Epithelial cell of alveolus of lung (primary cell): ENCODE data around the gene TTBK2. TPM values are rescaled to one million over a fixed set of nuclear protein-coding genes. Genes with fewer than 3 reads are reported as not detected.

Experiments
- total RNA-seq: library from RNA; depleted of rRNA; stranded (reverse); fragments of >200 nt; gene quantifications from 2 replicates; pipeline ENCODE4 v1.2.1, GENCODE V29; 2015

Gene TTBK2
- 7.1 and 10.9 TPM in 2 replicates for total RNA-seq

DNA sequence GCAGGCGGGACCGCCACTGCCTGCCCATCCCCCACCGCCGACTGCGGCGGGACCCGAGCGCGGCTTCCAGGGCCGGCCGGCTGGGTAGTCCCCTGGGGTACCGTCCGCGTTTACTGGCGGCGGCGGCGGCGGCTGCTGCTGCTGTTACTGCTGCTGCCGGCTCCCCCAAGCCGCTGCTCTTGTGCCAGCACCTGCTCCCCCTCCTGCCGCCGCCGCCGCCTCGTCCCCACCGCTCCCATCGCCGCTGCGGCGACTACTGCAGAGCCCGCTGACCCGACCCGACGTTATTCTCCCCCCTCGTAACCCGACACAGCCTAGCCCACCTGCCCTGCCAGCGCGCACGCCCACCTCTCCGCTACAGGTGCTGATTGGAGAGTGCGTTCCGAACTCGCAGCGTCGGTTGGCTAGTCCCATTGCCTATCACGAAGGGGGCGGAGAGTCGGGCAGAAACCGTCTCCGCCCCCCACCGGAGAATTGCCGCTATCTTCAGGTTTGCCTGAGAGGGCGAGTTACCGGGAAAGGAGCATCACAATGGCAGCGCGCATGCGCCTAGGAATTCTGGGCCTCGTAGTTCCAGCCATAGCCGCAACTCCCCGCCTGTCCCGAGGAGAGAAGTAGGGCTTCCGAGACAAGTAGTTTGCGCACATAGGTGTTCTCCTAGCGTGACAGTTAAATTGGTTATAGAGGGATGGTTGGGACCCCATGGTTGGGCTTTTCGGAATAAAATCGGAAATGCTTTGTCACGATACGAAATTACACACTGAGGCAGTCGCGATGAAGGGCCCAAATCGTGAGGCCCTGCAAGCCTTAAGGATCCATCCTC is at the start of gene TTBK2:
TSS of gene TTBK2 (minus strand) at position 260 of the 823 bp plus-strand sequence. CDS start 42,161 bp downstream, outside the sequence.

DNA sequence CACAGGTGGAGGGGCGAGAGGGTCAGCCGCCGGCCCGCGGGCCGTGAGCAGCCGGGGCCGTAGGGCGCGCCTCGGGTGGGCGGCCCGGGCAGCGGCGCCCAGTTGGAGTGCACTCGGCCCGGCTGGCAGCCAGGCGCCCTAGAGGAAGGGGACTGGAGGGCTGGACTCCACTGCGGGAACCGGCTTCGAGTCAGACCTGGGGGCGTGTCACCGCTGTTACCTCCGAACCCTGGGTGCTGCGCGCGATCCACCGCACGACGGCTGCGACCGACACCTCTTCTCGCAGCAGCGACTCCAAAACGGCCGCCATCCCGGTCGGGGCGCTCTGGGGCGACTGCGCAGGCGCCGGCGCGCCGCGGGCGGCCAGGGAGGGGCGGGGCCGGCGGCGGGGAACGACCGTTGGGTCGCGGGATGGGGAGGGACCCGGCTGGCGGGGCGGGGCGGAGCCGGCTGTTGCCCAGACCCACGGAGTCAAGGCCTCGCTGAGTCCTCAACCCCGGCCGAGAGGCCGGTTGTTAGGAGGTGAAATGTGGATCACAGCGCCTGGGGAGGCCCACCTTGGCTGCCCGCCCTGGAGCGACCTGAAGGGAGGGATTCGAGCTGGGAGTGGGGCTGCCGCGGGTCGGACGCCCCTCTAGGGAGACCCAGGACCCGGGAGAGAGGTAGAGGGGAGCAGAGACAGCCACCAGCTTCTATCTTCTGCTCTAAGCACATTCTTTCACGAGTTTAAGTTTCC is 183.6 kb downstream of the TTBK2 start, which contains the start of gene CDAN1:
TSS of gene CDAN1 (minus strand) at position 336 of the 736 bp plus-strand sequence. CDS start at position 310, 26 bp downstream.

Other genes with a start within 250 kb of the TTBK2 start
- 9.1 and 12.1 TPM in 2 replicates for gene CDAN1, start 183.7 kb downstream of the TTBK2 start, total RNA-seq
- gene UBR1, start 185.3 kb upstream of the TTBK2 start, total RNA-seq = 14.1 and 15.8 TPM in 2 replicates
- 6.9 and 9.7 TPM in 2 replicates for gene TMEM62, start 212.8 kb upstream of the TTBK2 start, total RNA-seq